NCI-H2196 (cell line): ENCODE measurements around the gene SEMA5A.

Experiments used
- DNase-seq: peaks from one replicate; lab custom pipeline; 2025; ENCODE audit not compliant: unreplicated experiment; lab: John Stamatoyannopoulos, UW

SEMA5A gene

DNA sequence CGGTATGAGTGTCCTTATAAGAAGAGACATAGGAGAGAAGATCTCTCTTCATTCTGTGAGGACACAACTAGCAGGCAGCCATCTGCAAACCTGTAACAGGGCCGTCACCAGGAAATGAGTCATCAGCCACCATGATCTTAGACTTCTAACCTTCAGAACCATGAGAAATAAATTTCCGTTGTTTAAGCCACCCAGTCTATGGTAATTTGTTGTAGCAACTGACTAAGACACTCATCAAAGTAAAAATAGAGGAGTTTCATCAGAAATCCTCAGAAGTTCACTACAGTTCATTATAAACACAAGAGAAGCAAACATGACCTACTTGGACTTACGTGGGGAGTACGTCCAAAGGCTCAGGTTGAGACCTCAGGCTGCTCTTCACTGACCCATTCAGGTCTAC, 357.7 kb downstream of the SEMA5A start:
- no peak for DNase-seq

DNA sequence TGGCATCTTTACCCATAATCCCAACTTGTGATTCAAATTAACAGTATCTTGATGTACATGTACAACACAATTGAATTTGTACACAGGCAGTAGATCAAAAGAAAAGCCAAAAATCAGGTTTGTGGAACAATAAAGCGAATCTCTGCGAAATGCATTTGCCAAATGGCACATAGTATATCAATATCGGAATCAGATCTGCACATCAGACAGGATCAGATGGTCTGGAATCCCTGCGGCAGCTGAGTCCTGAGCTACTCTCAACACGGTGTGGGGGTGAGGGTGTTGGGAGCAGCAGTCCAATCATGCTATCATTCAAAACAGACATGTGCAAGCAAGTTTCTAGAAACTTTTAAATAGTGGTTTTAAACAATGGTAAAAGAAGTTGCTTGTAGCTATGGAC, 358.3 kb downstream of the SEMA5A start:
- no peak for DNase-seq

DNA sequence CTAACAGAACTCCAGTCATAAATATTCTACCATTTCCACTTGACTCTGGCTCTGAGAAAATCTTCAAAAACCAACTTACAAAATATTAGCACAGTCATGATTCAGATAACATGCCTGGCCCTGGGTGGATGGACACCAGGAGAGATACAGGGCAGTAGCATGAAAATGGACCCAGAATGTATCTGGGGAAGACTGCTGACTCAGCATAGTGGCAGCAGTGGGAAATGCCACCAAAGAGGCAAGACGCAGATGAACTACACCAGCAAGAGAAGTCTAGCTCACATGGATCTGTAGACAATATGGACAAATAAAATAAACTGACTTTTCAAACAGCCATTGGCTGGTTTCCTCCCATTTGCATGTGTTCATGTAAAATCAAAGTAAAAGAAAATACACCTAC, 359.8 kb downstream of the SEMA5A start:
- no peak for DNase-seq

DNA sequence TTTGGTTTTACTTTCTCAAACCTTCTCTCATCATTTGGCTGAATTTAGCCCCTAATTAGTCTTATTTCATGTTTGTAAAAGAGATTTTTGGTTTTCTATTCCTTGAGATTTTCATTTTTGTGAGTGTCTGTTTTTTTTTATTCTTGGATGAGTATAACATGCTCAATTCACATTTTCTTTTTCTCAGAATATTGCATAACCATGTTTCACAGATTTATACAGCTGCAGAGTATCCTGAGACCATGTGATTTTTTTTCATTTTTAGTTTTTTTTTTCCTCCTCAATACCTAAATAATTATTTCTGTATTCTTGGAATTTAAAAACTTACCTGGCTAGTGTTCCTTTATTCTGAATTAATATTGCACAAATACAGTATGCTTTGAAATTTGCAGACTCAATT, 361.9 kb downstream of the SEMA5A start:
- DNase-seq = no peak

DNA sequence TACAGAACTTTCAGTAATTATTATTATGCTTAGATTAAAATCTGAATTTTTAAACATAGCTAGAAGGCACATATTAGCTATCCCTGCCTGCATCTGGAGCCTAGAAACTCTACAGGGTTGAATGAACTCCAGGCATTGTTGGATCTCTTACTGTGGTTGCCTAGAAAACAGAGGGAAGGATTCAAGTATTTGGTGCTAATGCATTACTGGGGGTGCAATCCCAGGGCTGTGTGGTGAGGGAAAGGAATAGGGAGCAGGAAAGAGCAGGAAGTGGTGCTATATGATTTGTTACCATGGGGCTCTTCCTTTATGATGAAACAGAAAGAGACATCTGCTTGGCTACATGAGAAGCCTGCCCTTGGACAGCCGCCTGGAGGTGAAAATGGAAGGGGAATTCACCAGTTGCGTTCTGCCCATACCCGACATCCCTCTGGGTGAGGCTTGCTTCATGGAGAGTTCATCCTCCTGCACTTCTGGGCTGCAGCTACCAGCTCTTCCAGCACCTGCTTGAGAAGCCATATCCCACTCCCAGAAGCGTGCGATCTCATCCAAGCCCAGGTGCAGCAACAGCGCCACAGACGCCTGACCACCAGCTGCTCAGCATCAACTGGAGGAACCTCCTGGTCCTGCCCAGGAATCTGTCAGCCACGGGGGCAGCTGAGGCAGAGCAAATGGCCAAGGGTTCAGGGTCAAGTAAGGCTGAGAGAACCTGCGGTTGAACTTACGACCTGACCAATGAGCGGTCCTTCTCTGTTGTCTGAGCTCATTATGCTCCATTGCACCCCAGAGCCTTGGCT, 362.8 kb downstream of the SEMA5A start:
- no peak for DNase-seq

DNA sequence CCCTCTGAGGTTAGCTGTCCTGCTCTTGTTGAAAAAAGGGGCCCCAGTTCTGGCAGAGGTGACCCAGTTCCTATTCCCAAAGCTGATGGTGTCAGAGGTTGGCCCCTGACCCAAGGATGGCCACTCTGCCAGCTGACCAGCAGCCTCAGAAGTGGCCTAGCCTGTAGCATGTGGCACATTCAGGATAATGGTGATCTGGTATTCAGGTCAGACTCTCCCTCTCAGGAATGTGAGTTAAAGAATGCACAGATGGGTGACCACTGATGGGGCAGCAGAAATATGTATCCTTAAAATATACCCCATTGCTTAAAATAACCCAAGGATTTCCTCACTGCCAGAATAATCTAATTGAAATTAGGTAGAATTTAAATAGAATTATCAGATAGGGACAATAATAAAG, 369.2 kb downstream of the SEMA5A start:
- DNase-seq = no peak

DNA sequence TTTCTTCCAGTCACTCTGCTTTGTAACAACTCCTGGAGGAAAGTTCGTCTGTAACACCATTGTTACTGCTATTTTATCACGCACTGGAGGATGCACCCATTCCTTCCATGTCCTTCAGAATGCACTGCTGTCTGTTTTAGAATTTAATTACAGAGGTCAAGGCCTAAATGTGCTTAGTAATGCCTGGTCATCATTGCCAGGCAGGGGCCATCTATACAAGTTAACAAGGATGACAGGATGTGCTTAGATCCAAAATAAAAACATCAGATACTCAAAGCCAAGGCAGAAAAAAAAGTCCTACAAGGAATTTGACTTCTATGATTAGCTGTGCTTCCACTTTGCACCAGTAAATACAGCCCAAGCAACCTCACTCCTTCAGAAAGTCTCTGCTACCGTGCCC, 371.4 kb downstream of the SEMA5A start:
- no peak for DNase-seq

DNA sequence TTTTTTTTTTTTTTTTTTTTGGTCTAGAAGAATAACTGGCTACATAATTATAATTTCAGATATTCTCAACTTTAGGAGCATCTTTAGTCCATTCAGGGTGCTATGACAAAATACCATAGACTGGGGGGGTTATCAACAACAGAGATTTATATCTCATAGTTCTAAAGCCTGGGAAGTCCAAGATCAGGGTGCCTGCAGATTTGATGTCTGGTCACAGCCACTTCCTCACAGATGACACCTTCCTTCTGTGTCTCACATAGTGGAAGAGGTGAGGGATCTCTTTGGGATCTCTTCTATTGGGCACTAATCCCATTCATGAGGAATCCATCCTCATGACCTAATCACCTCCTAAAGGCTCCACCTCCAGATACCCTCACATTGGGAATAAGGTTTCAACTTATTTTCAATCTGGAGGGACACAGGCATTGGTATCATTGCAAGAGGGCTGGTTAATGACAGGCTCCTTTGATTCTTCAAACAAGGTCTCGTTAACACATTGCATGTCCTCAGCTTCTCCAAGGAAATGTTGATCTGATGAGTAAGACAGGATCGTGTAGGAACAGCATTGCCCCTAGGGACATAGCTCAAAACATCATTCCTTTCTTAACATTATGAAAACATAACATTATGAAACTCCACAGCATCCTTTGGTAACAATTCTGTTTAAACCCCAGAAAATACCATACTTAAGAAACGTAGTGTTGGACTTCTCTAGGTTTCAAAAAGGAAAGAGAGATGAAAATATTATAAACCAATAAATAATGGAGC, 372.4 kb downstream of the SEMA5A start:
- DNase-seq = no peak

DNA sequence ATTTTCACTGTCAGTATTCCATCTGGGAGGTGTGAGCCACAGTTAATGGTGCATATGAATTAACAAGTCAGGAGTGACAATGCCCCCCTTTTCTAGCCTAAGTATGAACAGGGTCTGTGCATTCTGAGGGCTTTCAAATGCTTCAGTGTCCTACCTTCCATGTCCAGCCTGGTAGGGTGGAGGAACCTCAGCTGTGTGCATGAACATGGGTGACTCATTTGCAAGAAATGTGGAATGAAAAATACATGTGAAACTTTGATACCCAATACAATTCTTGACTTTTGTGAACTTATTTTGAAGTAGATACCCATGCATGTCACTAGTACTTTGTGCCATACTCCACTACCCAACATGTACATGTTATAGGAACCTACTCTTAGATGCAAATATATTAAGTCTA, 375.8 kb downstream of the SEMA5A start:
- DNase-seq = no peak

DNA sequence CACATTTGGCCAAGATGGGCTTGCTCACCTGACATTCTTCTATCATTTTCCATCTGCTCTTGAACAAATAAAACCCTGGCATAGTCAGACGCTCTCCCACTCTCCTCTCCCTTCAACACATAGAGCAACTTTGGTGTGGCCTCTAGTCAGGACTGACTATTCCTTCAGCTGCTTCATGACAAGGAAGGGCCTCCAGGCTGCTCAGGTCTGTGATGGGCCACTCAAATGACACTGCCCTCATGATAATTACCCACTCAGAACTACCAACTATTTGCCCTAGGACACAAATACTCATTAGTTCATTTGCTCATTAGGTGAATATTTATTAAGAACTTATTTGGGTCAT, 376.3 kb downstream of the SEMA5A start:
- no peak for DNase-seq

DNA sequence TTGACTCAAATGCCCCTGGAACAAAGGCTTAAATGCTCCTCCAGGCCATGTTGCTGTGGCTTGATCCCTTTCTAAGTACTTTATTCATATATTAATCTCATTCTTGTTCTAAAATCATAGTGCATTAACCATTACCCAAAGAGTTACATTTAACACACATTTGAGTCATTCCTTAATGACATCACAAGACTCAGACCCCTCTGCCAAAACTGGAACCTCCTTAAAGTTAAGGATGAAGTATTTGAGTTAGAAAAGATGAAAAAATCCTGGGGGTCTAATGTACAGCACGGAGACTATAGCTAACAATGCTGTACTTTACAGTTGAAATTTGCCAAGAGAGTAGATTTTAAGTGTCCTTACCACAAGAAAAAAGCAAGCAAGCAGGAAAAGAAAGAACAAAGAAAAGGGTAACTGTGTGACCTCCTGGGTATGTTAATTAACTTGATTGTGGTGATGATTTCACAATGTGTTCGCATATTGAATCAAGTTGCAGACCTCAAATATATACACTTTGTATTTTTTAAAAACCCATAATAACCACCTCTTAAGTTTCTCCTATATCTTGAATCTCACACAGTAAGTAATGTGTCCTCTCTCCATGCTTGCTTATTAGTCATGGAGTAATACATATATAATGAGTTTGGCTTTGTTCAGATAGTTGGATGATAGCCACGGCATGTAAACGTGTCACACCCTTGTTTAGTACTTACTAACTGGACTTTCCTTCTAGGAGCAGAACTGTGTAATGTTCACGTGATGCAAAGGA, 376.9 kb downstream of the SEMA5A start:
- DNase-seq = no peak

DNA sequence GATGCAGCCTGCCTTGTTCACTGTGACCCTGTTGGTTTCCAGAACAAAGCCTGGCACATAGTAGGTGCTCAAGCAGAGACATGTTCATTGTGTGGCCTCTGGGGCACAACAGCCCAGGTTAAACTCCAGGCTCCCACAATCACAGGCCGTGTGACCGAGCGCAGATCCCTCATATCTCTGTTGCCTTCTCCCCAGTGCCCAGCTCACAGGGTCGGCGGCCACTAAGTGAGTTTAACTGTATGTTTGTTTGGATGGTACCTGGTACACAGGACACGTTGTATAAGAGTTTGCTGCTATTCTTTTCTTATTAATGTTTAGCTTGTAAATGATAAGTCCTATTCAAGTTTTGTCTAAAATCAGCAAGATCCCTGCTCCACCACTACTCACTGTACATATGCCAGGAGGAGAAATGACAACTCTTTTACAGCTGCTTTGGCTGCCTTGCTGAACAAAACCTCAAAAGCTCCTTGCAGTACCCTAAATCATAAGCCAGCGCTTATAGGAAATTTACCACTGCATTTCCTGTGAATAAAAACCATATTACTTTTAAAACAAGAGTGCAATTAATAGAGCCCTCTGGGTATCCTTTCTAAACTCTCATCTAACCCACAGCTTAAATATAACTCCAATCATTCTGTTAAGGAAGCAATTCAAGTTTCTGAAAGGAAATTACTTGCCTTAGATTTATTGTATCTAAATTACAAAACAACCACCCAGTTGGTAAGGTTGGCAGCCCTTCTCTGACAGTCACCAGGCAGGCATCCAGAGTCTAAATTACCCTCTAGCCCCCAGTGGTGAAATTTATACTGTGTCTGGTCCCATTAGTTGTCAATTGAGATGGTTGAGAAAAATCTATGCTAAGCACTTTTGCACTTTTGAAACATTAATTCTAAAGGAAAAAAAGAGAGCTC, 379.4 kb downstream of the SEMA5A start:
- no peak for DNase-seq

DNA sequence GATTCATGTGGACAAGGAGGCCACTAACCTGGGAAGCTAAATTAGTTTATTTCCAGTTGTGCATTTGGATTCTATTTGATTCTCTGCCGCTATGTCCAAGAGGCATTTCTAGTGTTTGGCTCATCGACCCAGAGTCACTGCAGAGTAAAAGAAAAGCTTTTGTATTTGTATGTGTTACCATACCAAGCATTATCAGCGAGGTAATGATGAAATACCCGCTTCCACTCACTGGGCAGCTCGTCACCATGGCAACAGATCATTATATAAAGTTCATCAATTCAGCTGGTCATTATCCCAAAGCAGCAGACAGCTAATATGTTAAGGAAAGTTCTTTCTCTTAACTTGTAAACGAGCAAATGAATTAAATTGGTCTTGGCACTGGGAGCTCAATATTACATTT, 380.3 kb downstream of the SEMA5A start:
- DNase-seq = no peak

DNA sequence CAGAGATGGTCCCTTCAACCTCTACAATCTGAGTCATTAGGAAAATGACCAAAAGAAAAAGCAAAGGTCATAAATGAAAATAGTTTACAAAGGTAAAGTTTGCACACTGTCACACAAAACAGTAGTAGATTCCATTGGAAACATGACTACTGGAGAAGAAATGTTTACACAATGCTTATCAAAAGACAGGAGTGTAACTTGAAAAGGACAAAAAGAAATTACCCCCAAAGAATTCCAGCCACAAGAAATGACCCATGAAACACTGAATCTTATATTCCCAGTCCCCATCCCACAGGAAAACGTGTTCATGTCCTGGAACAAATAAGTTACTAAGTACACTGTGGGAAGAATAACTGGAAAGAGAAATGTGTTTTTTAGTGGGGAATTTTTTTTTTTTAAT, 385.1 kb downstream of the SEMA5A start:
- no peak for DNase-seq

DNA sequence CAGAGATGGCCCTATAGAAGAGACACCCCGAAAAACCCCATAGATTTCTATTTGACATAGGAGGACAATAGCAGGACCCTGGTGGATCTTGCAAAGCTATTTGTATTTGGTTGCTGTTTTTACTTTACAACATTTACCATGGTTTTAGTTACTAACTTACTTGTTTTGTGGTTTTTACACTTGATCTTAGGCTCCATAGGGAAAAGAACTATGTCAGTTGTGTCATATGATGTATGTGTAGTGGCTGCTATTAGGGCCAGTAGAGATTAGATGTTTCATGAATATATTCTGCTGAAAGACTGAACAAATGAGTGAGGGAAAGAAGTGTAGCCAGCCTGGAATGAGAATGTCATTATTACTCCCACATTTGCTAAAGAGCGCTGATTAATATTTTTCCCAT, 388.1 kb downstream of the SEMA5A start:
- DNase-seq = no peak

DNA sequence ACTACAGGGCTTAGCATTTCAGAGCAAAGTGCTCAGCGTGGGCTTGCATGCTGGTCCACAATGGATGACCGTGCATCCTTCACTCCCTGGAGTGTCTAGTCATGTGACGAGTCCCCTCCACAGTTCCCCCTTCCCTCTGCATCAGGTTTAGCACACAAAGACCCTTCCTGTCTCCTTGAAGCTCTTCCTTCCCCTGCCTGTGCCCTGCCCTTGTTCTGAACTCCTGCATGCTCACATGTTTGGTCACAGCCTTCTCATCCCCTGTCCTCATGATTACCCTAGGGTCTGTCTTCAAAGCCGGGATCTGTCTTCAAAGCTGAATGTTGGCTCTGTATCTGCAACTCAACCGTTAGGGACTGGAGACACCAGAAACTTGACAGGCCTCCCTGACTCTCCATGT, 388.9 kb downstream of the SEMA5A start:
- DNase-seq = no peak

DNA sequence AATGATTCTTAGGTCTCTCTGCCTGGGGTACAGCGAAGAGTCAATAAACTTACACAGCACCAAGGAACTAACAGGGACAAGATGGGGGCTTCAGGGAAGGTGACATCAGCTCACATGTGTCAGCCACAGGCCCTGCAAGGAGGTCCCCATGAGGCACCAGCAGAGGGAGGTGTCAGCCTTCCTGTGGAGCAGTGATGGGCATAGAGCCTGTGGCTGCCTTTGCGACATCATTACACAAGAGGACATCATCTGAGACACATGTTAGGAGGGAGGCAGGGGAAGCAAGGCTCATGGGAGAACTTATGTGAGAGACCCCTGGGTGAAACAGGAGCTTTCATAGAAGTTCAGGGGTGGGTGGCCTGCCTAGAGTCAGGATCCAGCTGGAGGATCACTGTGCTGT, 389.6 kb downstream of the SEMA5A start:
- DNase-seq = no peak

DNA sequence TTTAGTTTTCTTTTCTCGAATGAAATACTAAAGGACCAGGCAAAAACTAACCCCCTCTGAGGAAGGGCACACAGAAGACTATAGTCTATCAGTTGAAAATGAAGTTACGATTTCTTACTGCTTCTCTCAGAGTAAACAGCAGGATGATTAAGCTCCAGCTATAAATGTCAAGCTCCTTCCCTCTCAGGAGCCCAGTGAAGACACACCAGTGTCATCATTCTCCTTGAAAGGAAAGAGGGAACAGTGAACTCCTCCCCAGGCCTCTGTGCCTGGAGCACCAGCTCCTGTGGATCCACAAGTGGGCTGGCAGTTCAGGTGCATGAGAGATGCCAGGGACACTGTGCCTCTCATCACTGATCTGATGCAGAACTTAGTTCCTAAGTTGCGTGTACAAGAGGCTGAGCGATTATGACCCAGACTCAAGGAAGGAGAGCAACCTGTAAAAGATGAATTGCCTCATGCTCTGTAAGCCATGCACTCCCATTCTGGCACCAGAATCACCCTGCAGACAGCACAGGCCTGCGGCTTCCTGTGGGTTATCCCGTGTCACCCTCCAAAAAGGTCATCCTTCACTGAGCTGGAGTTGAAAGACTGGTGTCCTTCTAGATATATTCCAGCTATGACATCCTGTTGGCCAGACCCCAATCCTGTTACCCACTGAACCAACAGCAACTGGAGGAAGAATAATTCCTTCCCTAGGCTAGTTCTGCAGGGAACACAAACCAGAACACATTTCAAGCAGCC, 394.0 kb downstream of the SEMA5A start:
- no peak for DNase-seq

DNA sequence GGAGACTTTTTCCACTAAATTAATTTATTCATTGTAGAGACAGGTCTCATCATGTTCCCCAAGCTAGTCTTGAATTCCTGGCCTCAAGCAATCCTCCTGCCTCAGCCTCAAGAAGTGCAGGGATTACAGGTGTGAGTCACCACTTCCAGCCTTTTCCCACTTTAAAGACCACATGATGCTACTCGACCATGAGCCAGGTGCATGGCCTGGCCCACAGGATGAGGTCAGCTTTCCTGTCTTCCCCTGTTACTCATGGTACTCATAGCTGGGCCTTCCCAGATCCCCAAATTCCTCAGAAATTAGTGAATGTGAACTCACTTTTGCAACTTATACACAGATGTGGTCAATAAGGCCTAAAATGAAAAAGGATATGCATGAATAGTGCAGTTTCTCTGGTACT, 395.9 kb downstream of the SEMA5A start:
- DNase-seq = no peak

DNA sequence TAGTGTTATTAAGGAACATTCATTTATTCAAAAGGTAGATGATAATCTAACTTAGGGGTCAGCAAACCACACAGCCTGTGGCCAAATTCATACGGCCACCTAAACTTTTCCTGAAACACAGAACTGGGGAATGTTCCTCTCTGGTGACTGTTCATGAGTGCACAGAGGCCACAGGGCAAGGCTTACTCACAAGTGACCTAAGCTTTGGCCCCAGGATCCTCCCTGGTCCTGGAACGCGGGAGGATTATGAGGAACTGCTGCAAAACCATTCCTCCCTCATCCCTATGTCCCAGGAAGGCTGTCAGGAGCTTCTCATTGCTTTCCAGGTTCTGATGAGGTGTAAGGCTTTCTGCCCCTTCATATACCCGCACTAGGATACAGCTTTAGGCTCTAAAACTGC, 397.6 kb downstream of the SEMA5A start:
- no peak for DNase-seq
